OCI-M2 (cell line): ENCODE measurements around the gene MTHFD1L.
"Not testable (repeated sequence)": the region's sequence is repeated elsewhere in the genome, so short reads cannot be mapped to it uniquely, and the experiment has no call there.

Experiments
- DNase-seq: peaks from one replicate; lab custom pipeline; 2025; ENCODE audit not compliant: unreplicated experiment; lab: John Stamatoyannopoulos, UW

The MTHFD1L gene

GRCh38 chr6:151012321-151013294, 147.1 kb downstream of the MTHFD1L start:
- no peak for DNase-seq

GRCh38 chr6:151014404-151015100, 149.1 kb downstream of the MTHFD1L start:
- no peak for DNase-seq

GRCh38 chr6:151015101-151015700, 149.7 kb downstream of the MTHFD1L start:
- no peak for DNase-seq

GRCh38 chr6:151016107-151016506, 150.6 kb downstream of the MTHFD1L start:
- DNase-seq: no peak

- DNase-seq: no peak
Observed at GRCh38 chr6:151018046-151018445, 152.5 kb downstream of the MTHFD1L start.

- no peak for DNase-seq
Observed at GRCh38 chr6:151018911-151019782, 153.6 kb downstream of the MTHFD1L start.

GRCh38 chr6:151021896-151022295, 156.4 kb downstream of the MTHFD1L start:
- no peak for DNase-seq

GRCh38 chr6:151022492-151022891, 157.0 kb downstream of the MTHFD1L start:
- no peak for DNase-seq

GRCh38 chr6:151023342-151023741, 157.8 kb downstream of the MTHFD1L start:
- DNase-seq: no peak

GRCh38 chr6:151024597-151024996, 159.1 kb downstream of the MTHFD1L start:
- DNase-seq: no peak

GRCh38 chr6:151025076-151025475, 159.6 kb downstream of the MTHFD1L start:
- DNase-seq: no peak

GRCh38 chr6:151026041-151026663, 160.7 kb downstream of the MTHFD1L start:
- no peak for DNase-seq

GRCh38 chr6:151027295-151027747, 161.8 kb downstream of the MTHFD1L start:
- DNase-seq: no peak

GRCh38 chr6:151027936-151028838, 162.7 kb downstream of the MTHFD1L start:
- no peak for DNase-seq

- DNase-seq: no peak
Observed at GRCh38 chr6:151029970-151030369, 164.5 kb downstream of the MTHFD1L start.

GRCh38 chr6:151032034-151032433, 166.5 kb downstream of the MTHFD1L start:
- DNase-seq: no peak

- DNase-seq: no peak
Observed at GRCh38 chr6:151034825-151035781, 169.6 kb downstream of the MTHFD1L start.

GRCh38 chr6:151036211-151036721, 170.8 kb downstream of the MTHFD1L start:
- not testable (repeated sequence) for DNase-seq
